Sigmoid colon (tissue), 7 donors: ENCODE measurements around the gene SP7. TPM values are rescaled to one million over a fixed set of nuclear protein-coding genes. Genes with fewer than 3 reads are reported as not detected.

Source experiments
- DNase-seq: peaks from one replicate; pipeline ENCODE4 v3.0.0-alpha.2; 2019
- H3K27ac ChIP-seq, 4 donors: fragments of 200-600 bp; sonication (generic); one replicate each; pipeline ENCODE4 v1.5.1; 2016 to 2019; ENCODE audit warnings: mild to moderate bottlenecking in 1 of 4
- H3K27me3 ChIP-seq, 3 donors: fragments of 200-600 bp; sonication (generic); one replicate each; pipeline ENCODE4 v1.5.1; 2019; ENCODE audit warnings: mild to moderate bottlenecking in 1 of 3
- H3K36me3 ChIP-seq, 4 donors: fragments of 200-600 bp; sonication (generic); one replicate each; pipeline ENCODE4 v1.5.1; 2016 to 2019
- H3K4me1 ChIP-seq, 4 donors: fragments of 200-600 bp; sonication (generic); one replicate each; pipeline ENCODE4 v1.5.1; 2017 to 2019
- H3K4me3 ChIP-seq, 4 donors: fragments of 200-600 bp; sonication (generic); one replicate each; pipeline ENCODE4 v1.5.1; 2017 to 2019; ENCODE audit warnings: mild to moderate bottlenecking in 2 of 4, moderate library complexity in 1 of 4
- H3K9me3 ChIP-seq, 4 donors: fragments of 200-600 bp in 3 of 4; sonication (generic) in 3 of 4; one replicate each; pipeline versions ENCODE4 v1.5.1 to v1.6.1; 2013 to 2019
- CTCF ChIP-seq, 4 experiments: fragments of 450-650 bp in 3 of 4; fragments of 200-600 bp in 1 of 4; IDR thresholded peaks; one replicate each; pipeline ENCODE4 v1.5.1; 2016 to 2019; ENCODE audit warnings: antibody characterized with exemption in 4 of 4, mild to moderate bottlenecking in 3 of 4, moderate library complexity in 2 of 4
- EP300 ChIP-seq, 4 donors: sonication (generic); formaldehyde crosslinking; IDR thresholded peaks; one replicate each; pipeline ENCODE4 v1.6.1; 2017; ENCODE audit warnings: antibody characterized with exemption in 4 of 4
- POLR2A ChIP-seq, 2 donors: fragments of 450-650 bp; IDR thresholded peaks; one replicate each; pipeline ENCODE4 v1.6.1; 2016; ENCODE audit warnings: antibody characterized with exemption in 2 of 2, mild to moderate bottlenecking in 2 of 2, moderate library complexity in 2 of 2
- POLR2AphosphoS5 ChIP-seq, 4 donors: sonication (generic); formaldehyde crosslinking; IDR thresholded peaks; one replicate each; pipeline ENCODE4 v1.6.1; 2017; ENCODE audit warnings: antibody characterized with exemption in 4 of 4
- WGBS, 2 donors: extraction: QIAGEN DNeasy Blood & Tissue Kit; methylation state at CpG; one replicate each; pipeline ENCODE4 v1.1.7; 2013; 5-methylcytosine and 5-hydroxymethylcytosine counted together
- intact Hi-C: fragments of 100-400 bp; cut with DNase I; formaldehyde crosslinking; loops from one replicate; pipeline ENCODE4 v1.15.1; 2023
- polyA plus RNA-seq, 3 donors: library from polyadenylated mRNA; stranded (reverse); fragments of 200-250 nt; gene quantifications; one replicate each; pipeline ENCODE4 v1.2.3, GENCODE V29; 2013
- total RNA-seq, 4 donors: library from RNA; depleted of rRNA; stranded (reverse); fragments of >200 nt; gene quantifications; one replicate each; pipeline ENCODE4 v1.1.0, GENCODE V29; 2016
- donor health status: healthy with polysubstance abuse.
- donor health status: Bipolar disorder and iron deficiency.
- donor health status: healthy.

SP7 gene
- total RNA-seq (not detected), polyA plus RNA-seq (not detected)

GRCh38 chr12:53336181-53336681, at the start of gene SP7:
SP7 (minus strand) TSS chr12:53336354; CDS start chr12:53335646, 708 bp downstream.
- no peaks in the 10 kb centered on the region for H3K9me3 ChIP-seq
- TF ChIP-seq EP300 (IDR thresholded peaks at IDR 0.05) (no peak), POLR2AphosphoS5 (IDR thresholded peaks at IDR 0.05) (no peak), CTCF (IDR thresholded peaks at IDR 0.05) (no peak), POLR2A (IDR thresholded peaks at IDR 0.05) (no peak)
- no peak within 1 kb of the TSS for H3K27ac ChIP-seq
- no peaks in the 10 kb centered on the region for H3K4me1 ChIP-seq
- no peak for DNase-seq
- no peaks in the 10 kb centered on the region for H3K36me3 ChIP-seq
- intact Hi-C loops, result no loop called here
- H3K4me3 ChIP-seq, result no peak within 1 kb of the TSS
- 41 to 54% methylated on average over 15 of the region's 15 CpGs for WGBS, 2 donors
- peaks cover 0 to 72% (median 52%) of the 10 kb centered on the region in 3 donors for H3K27me3 ChIP-seq

GRCh38 chr12:53383258-53383657, 47.1 kb upstream of the SP7 start:
- TF ChIP-seq EP300 (IDR thresholded peaks at IDR 0.05) (no peak), POLR2A (IDR thresholded peaks at IDR 0.05) (no peak), CTCF (IDR thresholded peaks at IDR 0.05) (no peak), POLR2AphosphoS5 (IDR thresholded peaks at IDR 0.05) (no peak)
- Histone ChIP-seq H3K27ac (peak overlapping the region in 3 of 4 donors; percentile 17 to 99 (median 97)), H3K36me3 (peaks cover 7 to 48% (median 31%) of the 10 kb centered on the region in 4 donors), H3K4me1 (peaks cover 0 to 82% (median 81%) of the 10 kb centered on the region in 4 donors), H3K9me3 (no peaks in the 10 kb centered on the region), H3K4me3 (peak overlapping the region in 3 of 4 donors; percentile 15 to 41 (median 19)), H3K27me3 (no peaks in the 10 kb centered on the region)
- DNase-seq, result no peak
- 59 to 79% methylated on average over 2 of the region's 2 CpGs for WGBS, 2 donors
- intact Hi-C loops, result no loop called here

GRCh38 chr12:53381731-53382630, 45.8 kb upstream of the SP7 start:
- Histone ChIP-seq H3K4me3 (peak overlapping the region in 2 of 4 donors; percentile 69 to 89), H3K36me3 (peaks cover 7 to 48% (median 31%) of the 10 kb centered on the region in 4 donors), H3K27me3 (no peaks in the 10 kb centered on the region), H3K4me1 (peaks cover 0 to 69% (median 69%) of the 10 kb centered on the region in 4 donors), H3K9me3 (no peaks in the 10 kb centered on the region), H3K27ac (peak overlapping the region; percentile 95 to 100 (median 98))
- TF ChIP-seq POLR2A (IDR thresholded peaks at IDR 0.05) (no peak), CTCF (IDR thresholded peaks at IDR 0.05) (no peak), EP300 (IDR thresholded peaks at IDR 0.05) (no peak)
- WGBS, 2 donors, result 33 to 50% methylated on average over 9 of the region's 9 CpGs
- intact Hi-C loops, result no loop called here
- peak; percentile 75 for DNase-seq

GRCh38 chr12:53380794-53381730, 44.9 kb upstream of the SP7 start:
- H3K27ac ChIP-seq, result peak overlapping the region; percentile 95 to 100 (median 98)
- H3K4me1 ChIP-seq, result peaks cover 0 to 60% (median 60%) of the 10 kb centered on the region in 4 donors
- DNase-seq, result peak; percentile 75
- no peaks in the 10 kb centered on the region for H3K9me3 ChIP-seq
- no peaks in the 10 kb centered on the region for H3K27me3 ChIP-seq
- peak overlapping the region; percentile 42 to 90 (median 79) for H3K4me3 ChIP-seq
- peaks cover 7 to 48% (median 30%) of the 10 kb centered on the region in 4 donors for H3K36me3 ChIP-seq
- intact Hi-C loops, result no loop called here
- 7 to 18% methylated on average over 21 of the region's 21 CpGs for WGBS, 2 donors
- peak in 2 of 4 donors; percentile 24 to 27 for TF ChIP-seq POLR2AphosphoS5 (IDR thresholded peaks at IDR 0.05)
- no peak for TF ChIP-seq CTCF (IDR thresholded peaks at IDR 0.05)
- TF ChIP-seq POLR2A (IDR thresholded peaks at IDR 0.05), result no peak
- TF ChIP-seq EP300 (IDR thresholded peaks at IDR 0.05), result no peak
